Lower leg skin (tissue), 3 donors: ENCODE data around the gene CTAG1B.

Experiments used
- POLR2A ChIP-seq, 2 donors: fragments of 450-650 bp; IDR thresholded peaks; one replicate each; pipeline ENCODE4 v1.6.1; 2016 to 2017; ENCODE audit warnings: antibody characterized with exemption in 2 of 2, mild to moderate bottlenecking in 1 of 2, moderate library complexity in 1 of 2
- TF ChIP-seq, protein P1 (sequence below), 3 donors: fragments of 450-650 bp; IDR thresholded peaks; one replicate each; pipeline ENCODE4 v1.5.1; 2016; ENCODE audit warnings: antibody characterized with exemption in 3 of 3, mild to moderate bottlenecking in 3 of 3, moderate library complexity in 2 of 3

GRCh38 chrX:154655786-154656185 lies 36.7 kb upstream of the CTAG1B start:
- TF ChIP-seq, protein P1, sequence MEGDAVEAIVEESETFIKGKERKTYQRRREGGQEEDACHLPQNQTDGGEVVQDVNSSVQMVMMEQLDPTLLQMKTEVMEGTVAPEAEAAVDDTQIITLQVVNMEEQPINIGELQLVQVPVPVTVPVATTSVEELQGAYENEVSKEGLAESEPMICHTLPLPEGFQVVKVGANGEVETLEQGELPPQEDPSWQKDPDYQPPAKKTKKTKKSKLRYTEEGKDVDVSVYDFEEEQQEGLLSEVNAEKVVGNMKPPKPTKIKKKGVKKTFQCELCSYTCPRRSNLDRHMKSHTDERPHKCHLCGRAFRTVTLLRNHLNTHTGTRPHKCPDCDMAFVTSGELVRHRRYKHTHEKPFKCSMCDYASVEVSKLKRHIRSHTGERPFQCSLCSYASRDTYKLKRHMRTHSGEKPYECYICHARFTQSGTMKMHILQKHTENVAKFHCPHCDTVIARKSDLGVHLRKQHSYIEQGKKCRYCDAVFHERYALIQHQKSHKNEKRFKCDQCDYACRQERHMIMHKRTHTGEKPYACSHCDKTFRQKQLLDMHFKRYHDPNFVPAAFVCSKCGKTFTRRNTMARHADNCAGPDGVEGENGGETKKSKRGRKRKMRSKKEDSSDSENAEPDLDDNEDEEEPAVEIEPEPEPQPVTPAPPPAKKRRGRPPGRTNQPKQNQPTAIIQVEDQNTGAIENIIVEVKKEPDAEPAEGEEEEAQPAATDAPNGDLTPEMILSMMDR (IDR thresholded peaks at IDR 0.05), result no peak
- TF ChIP-seq POLR2A (IDR thresholded peaks at IDR 0.05), result no peak
